Type B pancreatic cell (in vitro differentiated cells): Measurements from ENCODE around the gene ELF5. TPM values are rescaled to one million over a fixed set of nuclear protein-coding genes. Genes with fewer than 3 reads are reported as not detected.

Source experiments
- DNase-seq: peaks from one replicate; pipeline ENCODE4 v3.0.0; 2021; ENCODE audit warnings: mixed read lengths; ENCODE audit not compliant: unreplicated experiment; ENCODE audit errors: extremely low spot score
- H3K27ac Mint-ChIP-seq: 2 replicates; pipeline ENCODE4 v1.8.0; 2021; ENCODE audit warnings: mild to moderate bottlenecking, mixed read lengths
- H3K27me3 Mint-ChIP-seq: 2 replicates; pipeline ENCODE4 v1.8.0; 2021; ENCODE audit warnings: mixed read lengths
- H3K36me3 Mint-ChIP-seq: 2 replicates; pipeline ENCODE4 v1.8.0; 2021; ENCODE audit warnings: mixed read lengths
- H3K4me1 Mint-ChIP-seq: one replicate; pipeline ENCODE4 v1.8.0; 2021; ENCODE audit warnings: mixed read lengths; ENCODE audit not compliant: unreplicated experiment
- H3K4me3 Mint-ChIP-seq: 2 replicates; pipeline ENCODE4 v1.8.0; 2021; ENCODE audit warnings: mild to moderate bottlenecking, mixed read lengths
- H3K9me3 Mint-ChIP-seq: 2 replicates; pipeline ENCODE4 v1.8.0; 2021; ENCODE audit warnings: mixed read lengths
- total RNA-seq: library from RNA; stranded (reverse); gene quantifications from 2 replicates; pipeline ENCODE4 v1.2.1, GENCODE V29; 2021; ENCODE audit warnings: low replicate concordance
- TF ChIP-seq, protein P1 (sequence below): fragments of 200-600 bp; sonication (generic); conservative IDR thresholded peaks from 2 replicates; pipeline ENCODE4 v1.5.0; 2021; ENCODE audit warnings: antibody characterized with exemption, mild to moderate bottlenecking

ELF5 gene
- total RNA-seq, 1 donor from 2014 or later, result 19.3 TPM

DNA sequence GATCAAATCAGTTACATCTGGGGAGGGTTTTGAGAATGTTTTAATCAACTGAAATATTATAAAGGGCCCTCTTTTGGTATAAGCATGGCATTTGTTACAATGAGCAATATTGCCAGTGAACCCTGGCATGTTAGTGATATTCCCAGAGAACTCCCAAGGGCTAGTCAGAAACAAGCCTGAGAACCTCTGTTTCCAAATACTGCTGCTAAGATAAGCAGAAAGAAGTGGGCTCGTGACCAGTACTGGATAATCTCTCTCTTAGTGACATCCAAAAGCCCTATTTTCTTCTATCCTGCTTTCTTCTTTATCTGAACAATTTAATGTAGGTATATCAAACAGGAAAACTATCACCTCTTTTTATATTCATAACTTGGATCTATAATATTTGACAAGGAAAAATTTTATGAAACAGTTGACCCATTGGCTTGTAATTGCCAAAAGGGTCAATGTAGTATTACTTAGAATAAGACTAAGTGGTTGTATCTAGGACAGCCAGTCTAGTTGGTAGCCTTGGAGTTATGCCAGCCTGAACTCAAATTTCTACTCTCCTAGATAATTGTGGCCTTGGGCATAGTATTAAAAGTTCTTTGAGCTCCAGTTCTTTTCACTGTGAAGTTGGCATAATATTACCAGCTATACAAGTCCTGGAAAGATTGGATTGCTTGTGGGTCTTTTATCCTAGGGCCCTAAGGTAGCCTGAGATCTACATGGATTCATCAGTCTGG lies 59.1 kb downstream of the ELF5 start:
- H3K27me3 Mint-ChIP-seq, result no peaks in the 10 kb centered on the region
- TF ChIP-seq, protein P1, sequence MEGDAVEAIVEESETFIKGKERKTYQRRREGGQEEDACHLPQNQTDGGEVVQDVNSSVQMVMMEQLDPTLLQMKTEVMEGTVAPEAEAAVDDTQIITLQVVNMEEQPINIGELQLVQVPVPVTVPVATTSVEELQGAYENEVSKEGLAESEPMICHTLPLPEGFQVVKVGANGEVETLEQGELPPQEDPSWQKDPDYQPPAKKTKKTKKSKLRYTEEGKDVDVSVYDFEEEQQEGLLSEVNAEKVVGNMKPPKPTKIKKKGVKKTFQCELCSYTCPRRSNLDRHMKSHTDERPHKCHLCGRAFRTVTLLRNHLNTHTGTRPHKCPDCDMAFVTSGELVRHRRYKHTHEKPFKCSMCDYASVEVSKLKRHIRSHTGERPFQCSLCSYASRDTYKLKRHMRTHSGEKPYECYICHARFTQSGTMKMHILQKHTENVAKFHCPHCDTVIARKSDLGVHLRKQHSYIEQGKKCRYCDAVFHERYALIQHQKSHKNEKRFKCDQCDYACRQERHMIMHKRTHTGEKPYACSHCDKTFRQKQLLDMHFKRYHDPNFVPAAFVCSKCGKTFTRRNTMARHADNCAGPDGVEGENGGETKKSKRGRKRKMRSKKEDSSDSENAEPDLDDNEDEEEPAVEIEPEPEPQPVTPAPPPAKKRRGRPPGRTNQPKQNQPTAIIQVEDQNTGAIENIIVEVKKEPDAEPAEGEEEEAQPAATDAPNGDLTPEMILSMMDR, result no peak
- H3K4me3 Mint-ChIP-seq, result no peak overlapping the region
- H3K27ac Mint-ChIP-seq, result no peak overlapping the region
- peaks cover 61% of the 10 kb centered on the region for H3K36me3 Mint-ChIP-seq
- no peaks in the 10 kb centered on the region for H3K9me3 Mint-ChIP-seq
- no peaks in the 10 kb centered on the region for H3K4me1 Mint-ChIP-seq
- DNase-seq, result no peak

DNA sequence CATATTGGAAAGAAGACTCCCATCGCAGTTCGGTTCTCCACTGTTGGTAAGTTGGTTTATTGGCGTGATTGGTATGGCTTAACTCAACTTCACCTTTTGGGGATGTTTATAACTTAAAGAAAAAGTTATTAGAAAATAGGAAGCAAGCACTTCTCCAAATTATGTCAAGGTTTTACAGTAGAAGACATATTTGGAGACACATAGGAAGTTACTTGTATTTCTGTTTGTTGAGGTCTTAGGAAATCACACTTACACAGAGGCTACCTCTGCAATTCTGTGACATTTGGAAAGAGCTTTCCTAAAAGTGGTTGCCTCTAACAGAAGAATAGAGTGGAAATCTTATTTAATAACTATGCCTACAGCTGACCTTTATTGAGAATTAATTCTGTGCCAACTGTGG lies 62.5 kb downstream of the ELF5 start:
- H3K27me3 Mint-ChIP-seq, result no peaks in the 10 kb centered on the region
- peaks cover 40% of the 10 kb centered on the region for H3K36me3 Mint-ChIP-seq
- H3K4me3 Mint-ChIP-seq, result no peak overlapping the region
- TF ChIP-seq, protein P1, result no peak
- no peak for DNase-seq
- peaks cover 16% of the 10 kb centered on the region for H3K4me1 Mint-ChIP-seq
- H3K27ac Mint-ChIP-seq, result no peak overlapping the region
- no peaks in the 10 kb centered on the region for H3K9me3 Mint-ChIP-seq

DNA sequence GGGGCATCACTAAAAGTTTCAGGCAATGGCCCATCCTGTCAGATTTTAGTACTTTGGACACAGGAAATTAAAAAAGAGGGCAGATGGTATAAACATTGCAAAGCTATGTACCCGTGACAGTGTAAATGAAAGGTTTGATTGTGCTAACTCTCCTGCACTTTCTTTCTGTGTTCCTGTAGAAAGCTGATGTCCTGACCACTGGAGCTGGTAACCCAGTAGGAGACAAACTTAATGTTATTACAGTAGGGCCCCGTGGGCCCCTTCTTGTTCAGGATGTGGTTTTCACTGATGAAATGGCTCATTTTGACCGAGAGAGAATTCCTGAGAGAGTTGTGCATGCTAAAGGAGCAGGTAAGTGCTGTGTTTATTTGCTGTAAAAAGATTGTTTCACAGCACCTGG lies 64.6 kb downstream of the ELF5 start:
- H3K9me3 Mint-ChIP-seq, result peaks cover 3% of the 10 kb centered on the region
- H3K27ac Mint-ChIP-seq, result no peak overlapping the region
- no peak for DNase-seq
- no peaks in the 10 kb centered on the region for H3K27me3 Mint-ChIP-seq
- TF ChIP-seq, protein P1, result no peak
- no peak overlapping the region for H3K4me3 Mint-ChIP-seq
- peaks cover 34% of the 10 kb centered on the region for H3K36me3 Mint-ChIP-seq
- H3K4me1 Mint-ChIP-seq, result peaks cover 16% of the 10 kb centered on the region

DNA sequence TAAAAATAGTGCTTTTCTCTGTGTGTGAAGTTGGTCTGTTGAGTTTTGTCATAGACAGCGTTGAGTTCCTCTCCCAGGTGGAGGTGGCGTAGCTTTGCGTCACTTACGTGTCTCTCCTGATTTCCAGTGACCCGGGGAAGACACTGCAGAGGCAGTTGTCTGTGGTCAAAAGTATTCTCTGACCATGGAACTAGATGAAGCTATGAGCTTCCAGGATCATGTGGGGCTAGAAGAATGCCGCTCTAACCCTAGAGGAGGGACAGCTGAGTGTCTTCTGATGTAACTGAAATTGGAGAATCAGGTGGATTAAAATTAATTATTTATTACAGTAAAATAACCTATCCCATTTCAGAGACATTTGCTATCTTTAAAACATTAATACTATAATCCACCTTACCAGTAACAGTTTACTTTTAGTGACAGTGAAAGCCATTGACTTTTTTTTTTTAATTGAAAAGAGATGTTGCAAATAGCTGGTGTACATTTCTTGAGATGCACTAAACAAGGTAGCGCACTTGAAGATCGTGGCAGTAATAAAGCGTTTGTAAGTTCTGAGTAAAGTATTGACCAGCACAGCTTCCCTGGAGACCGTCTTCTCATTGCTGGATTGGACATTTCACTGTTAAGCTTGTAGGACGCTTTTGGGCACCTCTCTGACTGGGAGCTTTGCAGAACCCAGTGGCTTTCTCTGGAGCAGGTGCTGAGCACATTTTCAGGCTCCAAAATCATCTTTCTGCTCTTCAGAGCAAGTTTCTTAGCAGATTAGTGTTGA lies 65.2 kb downstream of the ELF5 start:
- Mint-ChIP-seq H3K27ac (no peak overlapping the region), H3K4me3 (no peak overlapping the region), H3K36me3 (peaks cover 35% of the 10 kb centered on the region), H3K9me3 (peaks cover 8% of the 10 kb centered on the region), H3K4me1 (peaks cover 22% of the 10 kb centered on the region), H3K27me3 (no peaks in the 10 kb centered on the region)
- no peak for DNase-seq
- TF ChIP-seq, protein P1, result no peak

DNA sequence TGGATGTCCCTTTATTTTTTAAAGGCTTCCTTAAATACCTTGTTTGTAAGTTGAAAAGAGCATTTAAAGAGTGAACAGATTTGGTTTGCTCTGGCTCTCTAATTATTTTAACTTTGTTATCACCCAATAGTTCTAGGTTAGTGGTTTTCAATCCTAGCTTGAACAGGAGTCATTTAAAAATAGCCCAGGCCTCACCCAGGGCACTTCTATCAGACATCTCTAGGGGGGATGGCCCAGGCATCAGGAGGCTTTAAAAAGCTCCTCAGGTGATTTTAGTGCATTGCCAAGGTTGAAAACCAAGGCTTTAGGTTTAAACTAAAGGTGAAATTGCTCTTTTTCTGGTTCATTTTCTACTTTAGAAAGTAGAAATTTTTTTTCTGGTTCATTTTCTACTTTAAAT lies 66.5 kb downstream of the ELF5 start:
- peaks cover 33% of the 10 kb centered on the region for H3K36me3 Mint-ChIP-seq
- H3K9me3 Mint-ChIP-seq, result peaks cover 8% of the 10 kb centered on the region
- H3K4me3 Mint-ChIP-seq, result no peak overlapping the region
- DNase-seq, result no peak
- H3K4me1 Mint-ChIP-seq, result peaks cover 22% of the 10 kb centered on the region
- TF ChIP-seq, protein P1, result no peak
- H3K27me3 Mint-ChIP-seq, result no peaks in the 10 kb centered on the region
- no peak overlapping the region for H3K27ac Mint-ChIP-seq
